Neuronal stem cell (in vitro differentiated cells): ENCODE results near the gene CDC14B.

Source experiments
- DNase-seq: peaks from one replicate; pipeline ENCODE4 v3.0.0-alpha.2; 2013; ENCODE audit warnings: low spot score
- H2AFZ ChIP-seq: one replicate; pipeline ENCODE4 v1.6.1; 2013; ENCODE audit warnings: mild to moderate bottlenecking, low read length, inconsistent platforms
- H2AK5ac ChIP-seq: 2 replicates; pipeline ENCODE4 v1.6.1; 2013; ENCODE audit warnings: low read depth, mild to moderate bottlenecking, inconsistent platforms, low read length, moderate library complexity, mixed read lengths
- H2BK120ac ChIP-seq: 2 replicates; pipeline ENCODE4 v1.6.1; 2013; ENCODE audit warnings: low read depth, mild to moderate bottlenecking, inconsistent platforms, low read length, moderate library complexity, mixed read lengths
- H2BK12ac ChIP-seq: one replicate; pipeline ENCODE4 v1.6.1; 2013; ENCODE audit warnings: low read length, inconsistent platforms
- H2BK15ac ChIP-seq: 2 replicates; pipeline ENCODE4 v1.6.1; 2013; ENCODE audit warnings: mild to moderate bottlenecking, low read length, inconsistent platforms, mixed read lengths
- H2BK5ac ChIP-seq: one replicate; pipeline ENCODE4 v1.6.1; 2013; ENCODE audit warnings: inconsistent platforms, mild to moderate bottlenecking, low read length, moderate library complexity
- H3K14ac ChIP-seq: one replicate; pipeline ENCODE4 v1.6.1; 2013; ENCODE audit warnings: low read length, inconsistent platforms
- H3K18ac ChIP-seq: 2 replicates; pipeline ENCODE4 v1.6.1; 2013; ENCODE audit warnings: low read length, inconsistent platforms
- H3K23ac ChIP-seq: 2 replicates; pipeline ENCODE4 v1.6.1; 2013; ENCODE audit warnings: low read depth, mild to moderate bottlenecking, mixed read lengths, low read length, inconsistent platforms; ENCODE audit not compliant: poor library complexity
- H3K27ac ChIP-seq: replicated peaks from 3 replicates; pipeline ENCODE4 v1.5.1; 2013; ENCODE audit warnings: low read length, inconsistent platforms
- H3K27me3 ChIP-seq, 3 experiments: 2 replicates each; pipeline ENCODE4 v1.6.1; 2013; ENCODE audit warnings: low read length in 3 of 3, mild to moderate bottlenecking in 2 of 3, inconsistent platforms in 1 of 3, low read depth in 1 of 3, mixed read lengths in 1 of 3, moderate library complexity in 1 of 3; ENCODE audit not compliant: control insufficient read depth in 3 of 3, insufficient read depth in 3 of 3
- H3K36me3 ChIP-seq, 2 donors: replicated peaks in 1 of 2; 2 replicates each; pipeline ENCODE4 v1.6.1; 2013; ENCODE audit warnings: low read length in 2 of 2; ENCODE audit not compliant: control insufficient read depth in 2 of 2, insufficient read depth in 2 of 2
- H3K4ac ChIP-seq: 2 replicates; pipeline ENCODE4 v1.6.1; 2013; ENCODE audit warnings: inconsistent platforms, mild to moderate bottlenecking, low read length, moderate library complexity
- H3K4me1 ChIP-seq, 2 donors: 1 replicate in 1 of 2; 2 replicates in 1 of 2; pipeline ENCODE4 v1.6.1; 2013; ENCODE audit warnings: low read length in 2 of 2, low read depth in 1 of 2; ENCODE audit not compliant: control insufficient read depth in 2 of 2, insufficient read depth in 1 of 2
- H3K4me2 ChIP-seq: one replicate; pipeline ENCODE4 v1.6.1; 2013; ENCODE audit warnings: mild to moderate bottlenecking, low read length, inconsistent platforms; ENCODE audit not compliant: insufficient read depth, poor library complexity, severe bottlenecking
- H3K4me3 ChIP-seq, 2 donors: 2 replicates each; pipeline ENCODE4 v1.5.1; 2013; ENCODE audit warnings: low read length in 2 of 2, mild to moderate bottlenecking in 2 of 2, inconsistent platforms in 1 of 2, moderate library complexity in 1 of 2
- H3K79me1 ChIP-seq: one replicate; pipeline ENCODE4 v1.6.1; 2013; ENCODE audit warnings: low read depth, mild to moderate bottlenecking, inconsistent platforms, low read length, moderate library complexity
- H3K9ac ChIP-seq: one replicate; pipeline ENCODE4 v1.6.1; 2013; ENCODE audit warnings: mild to moderate bottlenecking, low read depth, low read length, inconsistent platforms; ENCODE audit not compliant: poor library complexity
- H3K9me3 ChIP-seq, 2 donors: replicated peaks in 1 of 2; 2 replicates each; pipeline versions ENCODE3 to v1.6.1; 2013; ENCODE audit warnings: low read length in 2 of 2, mild to moderate bottlenecking in 2 of 2, inconsistent platforms in 1 of 2, low read depth in 1 of 2, mixed read lengths in 1 of 2, moderate library complexity in 1 of 2; ENCODE audit not compliant: control insufficient read depth in 2 of 2, insufficient read depth in 1 of 2
- H4K8ac ChIP-seq: one replicate; pipeline ENCODE4 v1.6.1; 2013; ENCODE audit warnings: low read depth, mild to moderate bottlenecking, inconsistent platforms, low read length, moderate library complexity
- H4K91ac ChIP-seq: one replicate; pipeline ENCODE4 v1.6.1; 2013; ENCODE audit warnings: low read length, low read depth, mild to moderate bottlenecking, inconsistent platforms; ENCODE audit not compliant: poor library complexity
- WGBS, 2 donors: extraction: QIAGEN DNeasy Blood & Tissue Kit; methylation state at CpG; one replicate each; pipeline ENCODE4 v1.1.7; 2013; ENCODE audit warnings: missing lambda C conversion rate in 2 of 2, mixed read lengths in 1 of 2; ENCODE audit not compliant: insufficient read length in 2 of 2, insufficient replicate concordance in 1 of 2; ENCODE audit errors: extremely low coverage in 2 of 2; 5-methylcytosine and 5-hydroxymethylcytosine counted together

CDC14B gene

GRCh38 chr9:96500696-96501632, 118.7 kb downstream of the CDC14B start:
- H4K91ac ChIP-seq: no peak overlapping the region
- H3K4me2 ChIP-seq: no peak overlapping the region
- H3K23ac ChIP-seq: no peak overlapping the region
- no peak overlapping the region for H3K9ac ChIP-seq
- no peak for DNase-seq
- H2BK15ac ChIP-seq: no peak overlapping the region
- H2BK120ac ChIP-seq: no peak overlapping the region
- no peak overlapping the region for H2AFZ ChIP-seq
- WGBS, 2 donors: no CpG with 5 or more reads among the region's 14 CpGs
- H3K79me1 ChIP-seq: no peaks in the 10 kb centered on the region
- peaks cover 0 to under 1% of the 10 kb centered on the region in 2 donors for H3K9me3 ChIP-seq
- H3K18ac ChIP-seq: peak overlapping the region; percentile 29
- no peak overlapping the region for H2AK5ac ChIP-seq
- no peak overlapping the region for H2BK12ac ChIP-seq
- H3K27me3 ChIP-seq: no peaks in the 10 kb centered on the region
- H3K4ac ChIP-seq: no peak overlapping the region
- H2BK5ac ChIP-seq: no peak overlapping the region
- H3K14ac ChIP-seq: no peak overlapping the region
- H3K36me3 ChIP-seq: peaks cover 3 to 20% of the 10 kb centered on the region in 2 donors
- no peak overlapping the region for H3K4me3 ChIP-seq
- H3K27ac ChIP-seq: no peak overlapping the region
- no peak overlapping the region for H4K8ac ChIP-seq
- H3K4me1 ChIP-seq: peaks cover 6 to 17% of the 10 kb centered on the region in 2 donors

DNA sequence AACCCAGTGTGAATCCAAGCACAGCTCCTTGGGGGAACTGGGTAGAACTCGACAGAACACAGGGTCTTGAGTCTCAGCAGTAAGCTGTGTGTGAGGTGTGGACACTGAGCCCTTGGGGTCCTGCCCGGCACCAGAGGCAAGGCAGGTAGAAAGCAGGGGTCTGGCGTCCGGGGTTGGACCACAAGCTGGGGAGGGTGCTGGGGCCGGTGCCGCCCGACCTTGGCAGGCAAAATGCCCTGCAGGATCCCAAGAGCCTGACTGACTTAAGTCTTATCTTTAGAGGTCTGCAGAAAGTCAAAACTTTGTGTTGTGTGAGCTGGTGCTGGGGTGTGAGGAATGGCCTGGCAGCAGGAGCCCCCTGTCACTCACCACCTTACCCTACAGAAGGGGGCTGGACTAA, 120.4 kb downstream of the CDC14B start:
- Histone ChIP-seq H3K4me2 (no peak overlapping the region), H3K23ac (no peak overlapping the region), H2AK5ac (no peak overlapping the region), H2BK5ac (peak overlapping the region; percentile 84), H2AFZ (no peak overlapping the region), H3K79me1 (no peaks in the 10 kb centered on the region), H3K36me3 (peaks cover 5 to 18% of the 10 kb centered on the region in 2 donors), H3K27me3 (no peaks in the 10 kb centered on the region), H2BK120ac (no peak overlapping the region), H3K4me3 (no peak overlapping the region), H4K8ac (no peak overlapping the region), H3K27ac (no peak overlapping the region), H3K9ac (no peak overlapping the region), H2BK12ac (no peak overlapping the region), H4K91ac (no peak overlapping the region), H3K4me1 (peaks cover 6 to 17% of the 10 kb centered on the region in 2 donors), H3K18ac (peak overlapping the region; percentile 13), H3K9me3 (peaks cover 0 to 1% of the 10 kb centered on the region in 2 donors), H2BK15ac (no peak overlapping the region), H3K14ac (no peak overlapping the region), H3K4ac (no peak overlapping the region)
- no peak for DNase-seq
- WGBS, 2 donors: no CpG with 5 or more reads among the region's 7 CpGs

- no peak overlapping the region for H4K8ac ChIP-seq
- H2BK120ac ChIP-seq: no peak overlapping the region
- no peak overlapping the region for H3K4me3 ChIP-seq
- H3K23ac ChIP-seq: no peak overlapping the region
- H3K27ac ChIP-seq: no peak overlapping the region
- no peak overlapping the region for H2BK12ac ChIP-seq
- no peak overlapping the region for H3K9ac ChIP-seq
- H3K79me1 ChIP-seq: no peaks in the 10 kb centered on the region
- H2BK5ac ChIP-seq: peak overlapping the region; percentile 84
- H2AFZ ChIP-seq: no peak overlapping the region
- no peak overlapping the region for H2AK5ac ChIP-seq
- H3K4me1 ChIP-seq: peaks cover 6 to 21% of the 10 kb centered on the region in 2 donors
- peaks cover 3 to 14% of the 10 kb centered on the region in 2 donors for H3K36me3 ChIP-seq
- H3K9me3 ChIP-seq: peaks cover 0 to 1% of the 10 kb centered on the region in 2 donors
- H3K27me3 ChIP-seq: no peaks in the 10 kb centered on the region
- no peak overlapping the region for H2BK15ac ChIP-seq
- H3K4me2 ChIP-seq: no peak overlapping the region
- WGBS, 2 donors: no CpG with 5 or more reads among the region's 7 CpGs
- DNase-seq: no peak
- no peak overlapping the region for H3K14ac ChIP-seq
- no peak overlapping the region for H4K91ac ChIP-seq
- no peak overlapping the region for H3K18ac ChIP-seq
- no peak overlapping the region for H3K4ac ChIP-seq
Observed at GRCh38 chr9:96498796-96499195, 120.8 kb downstream of the CDC14B start.

- Histone ChIP-seq H2BK12ac (no peak overlapping the region), H4K91ac (peak overlapping the region; percentile 57), H2BK120ac (no peak overlapping the region), H2BK5ac (no peak overlapping the region), H3K23ac (no peak overlapping the region), H3K4me2 (no peak overlapping the region), H3K36me3 (peaks cover 3 to 20% of the 10 kb centered on the region in 2 donors), H3K14ac (no peak overlapping the region), H3K4me3 (no peak overlapping the region), H2AK5ac (no peak overlapping the region), H3K27ac (no peak overlapping the region), H3K4ac (no peak overlapping the region), H2BK15ac (no peak overlapping the region), H2AFZ (no peak overlapping the region), H4K8ac (no peak overlapping the region), H3K4me1 (peaks cover 6 to 19% of the 10 kb centered on the region in 2 donors), H3K18ac (peak overlapping the region; percentile 15), H3K27me3 (no peaks in the 10 kb centered on the region), H3K9me3 (peaks cover 0 to 1% of the 10 kb centered on the region in 2 donors), H3K9ac (no peak overlapping the region), H3K79me1 (no peaks in the 10 kb centered on the region)
- DNase-seq: no peak
- WGBS, 2 donors: no CpG with 5 or more reads among the region's 17 CpGs
Observed at GRCh38 chr9:96497117-96497399, 122.6 kb downstream of the CDC14B start.
